ENCODE data around the gene DOCK3. TPM values are rescaled to one million over a fixed set of nuclear protein-coding genes. Genes with fewer than 3 reads are reported as not detected.

The DOCK3 gene
- total RNA-seq, 2 donors from 2014 or later = 7.7 to 8.5 TPM

DNA sequence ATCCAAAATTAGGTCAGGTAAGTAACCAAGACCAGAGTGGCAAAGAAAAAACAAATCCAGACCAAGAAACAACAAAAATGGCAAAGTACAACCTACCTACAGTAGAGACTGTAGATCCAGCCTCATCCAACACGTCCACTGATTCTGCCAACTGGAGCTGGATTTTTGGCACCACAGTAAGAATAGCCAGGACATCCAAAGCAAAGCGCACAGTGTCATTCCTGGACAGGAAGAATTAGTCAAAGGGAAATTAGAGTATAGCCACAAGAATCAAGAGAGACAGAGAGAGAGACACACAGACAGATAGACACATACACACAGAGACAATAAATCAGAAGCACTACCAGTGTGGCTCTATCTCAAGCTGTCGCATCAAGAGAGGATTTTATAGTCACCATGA is 747.5 kb downstream of the DOCK3 start:
- H3K4me3 Mint-ChIP-seq = no peak overlapping the region
- H3K36me3 Mint-ChIP-seq (ENCODE audit: low read depth) = peaks cover 39% of the 10 kb centered on the region

DNA sequence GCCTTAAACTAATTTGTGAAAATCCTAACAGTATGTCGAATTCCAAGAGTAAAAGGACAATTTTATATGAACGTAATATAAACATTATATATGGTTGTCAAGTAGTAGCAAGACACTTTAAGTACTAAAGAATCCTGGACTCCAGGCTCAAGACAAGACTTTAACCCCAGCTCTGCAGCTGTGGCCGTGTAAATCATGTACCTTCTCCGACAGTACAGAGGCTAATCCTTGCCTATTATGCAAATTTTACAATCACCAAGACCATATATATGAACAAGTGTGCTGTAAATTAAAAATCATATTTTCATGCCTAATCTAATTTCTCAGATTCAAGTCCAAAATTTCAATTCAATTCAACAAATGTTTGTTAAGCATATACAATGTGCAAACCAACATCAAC is 752.2 kb downstream of the DOCK3 start:
- Histone ChIP-seq H3K27ac (ENCODE audit: low read depth, low read length) (no peak overlapping the region), H3K36me3 (ENCODE audit: control insufficient read depth, insufficient read depth, low read length) (peaks cover 47% of the 10 kb centered on the region), H3K27me3 (ENCODE audit: control insufficient read depth, insufficient read depth, low read length, poor library complexity, severe bottlenecking) (no peaks in the 10 kb centered on the region), H3K9ac (ENCODE audit: extremely low read depth, low read length, poor library complexity, severe bottlenecking) (no peak overlapping the region), H3K9me3 (ENCODE audit: control insufficient read depth, low read length) (no peaks in the 10 kb centered on the region), H3K4me1 (ENCODE audit: control insufficient read depth, insufficient read depth, low read length) (no peaks in the 10 kb centered on the region), H3K4me3 (ENCODE audit: low read length) (no peak overlapping the region)
- Mint-ChIP-seq H3K9me3 (no peaks in the 10 kb centered on the region), H3K27me3 (ENCODE audit: insufficient read depth) (no peaks in the 10 kb centered on the region), H3K36me3 (ENCODE audit: low read depth) (peaks cover 42% of the 10 kb centered on the region), H3K4me1 (no peaks in the 10 kb centered on the region), H3K4me3 (no peak overlapping the region), H3K27ac (no peak overlapping the region)
- WGBS, 2 experiments (ENCODE audit: insufficient coverage in 1 of 2, insufficient read length in 1 of 2) = 98% methylated on average over 3 of the region's 4 CpGs; no CpG with 5 or more reads in 1 of the 2 experiments
- no peak for DNase-seq
- TF ChIP-seq, protein P1, sequence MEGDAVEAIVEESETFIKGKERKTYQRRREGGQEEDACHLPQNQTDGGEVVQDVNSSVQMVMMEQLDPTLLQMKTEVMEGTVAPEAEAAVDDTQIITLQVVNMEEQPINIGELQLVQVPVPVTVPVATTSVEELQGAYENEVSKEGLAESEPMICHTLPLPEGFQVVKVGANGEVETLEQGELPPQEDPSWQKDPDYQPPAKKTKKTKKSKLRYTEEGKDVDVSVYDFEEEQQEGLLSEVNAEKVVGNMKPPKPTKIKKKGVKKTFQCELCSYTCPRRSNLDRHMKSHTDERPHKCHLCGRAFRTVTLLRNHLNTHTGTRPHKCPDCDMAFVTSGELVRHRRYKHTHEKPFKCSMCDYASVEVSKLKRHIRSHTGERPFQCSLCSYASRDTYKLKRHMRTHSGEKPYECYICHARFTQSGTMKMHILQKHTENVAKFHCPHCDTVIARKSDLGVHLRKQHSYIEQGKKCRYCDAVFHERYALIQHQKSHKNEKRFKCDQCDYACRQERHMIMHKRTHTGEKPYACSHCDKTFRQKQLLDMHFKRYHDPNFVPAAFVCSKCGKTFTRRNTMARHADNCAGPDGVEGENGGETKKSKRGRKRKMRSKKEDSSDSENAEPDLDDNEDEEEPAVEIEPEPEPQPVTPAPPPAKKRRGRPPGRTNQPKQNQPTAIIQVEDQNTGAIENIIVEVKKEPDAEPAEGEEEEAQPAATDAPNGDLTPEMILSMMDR (conservative IDR thresholded peaks at IDR 0.05) = no peak

More for the DNA sequence above, 747.5 kb downstream of the DOCK3 start:
- Mint-ChIP-seq H3K27me3 (ENCODE audit: insufficient read depth) (no peaks in the 10 kb centered on the region), H3K4me1 (no peaks in the 10 kb centered on the region), H3K9me3 (no peaks in the 10 kb centered on the region), H3K27ac (no peak overlapping the region)
- H3K36me3 ChIP-seq (ENCODE audit: control insufficient read depth, insufficient read depth, low read length) = peaks cover 50% of the 10 kb centered on the region
- no peaks in the 10 kb centered on the region for H3K27me3 ChIP-seq (ENCODE audit: control insufficient read depth, insufficient read depth, low read length, poor library complexity, severe bottlenecking)
- H3K9me3 ChIP-seq (ENCODE audit: control insufficient read depth, low read length) = no peaks in the 10 kb centered on the region
- TF ChIP-seq, protein P1 (conservative IDR thresholded peaks at IDR 0.05) = no peak
- no peak overlapping the region for H3K4me3 ChIP-seq (ENCODE audit: low read length)
- WGBS, 2 experiments (ENCODE audit: insufficient coverage in 1 of 2, insufficient read length in 1 of 2) = 90% methylated on average over 3 of the region's 3 CpGs; no CpG with 5 or more reads in 1 of the 2 experiments
- H3K27ac ChIP-seq (ENCODE audit: low read depth, low read length) = no peak overlapping the region
- no peak for DNase-seq
- H3K4me1 ChIP-seq (ENCODE audit: control insufficient read depth, insufficient read depth, low read length) = no peaks in the 10 kb centered on the region
- H3K9ac ChIP-seq (ENCODE audit: extremely low read depth, low read length, poor library complexity, severe bottlenecking) = no peak overlapping the region

DNA sequence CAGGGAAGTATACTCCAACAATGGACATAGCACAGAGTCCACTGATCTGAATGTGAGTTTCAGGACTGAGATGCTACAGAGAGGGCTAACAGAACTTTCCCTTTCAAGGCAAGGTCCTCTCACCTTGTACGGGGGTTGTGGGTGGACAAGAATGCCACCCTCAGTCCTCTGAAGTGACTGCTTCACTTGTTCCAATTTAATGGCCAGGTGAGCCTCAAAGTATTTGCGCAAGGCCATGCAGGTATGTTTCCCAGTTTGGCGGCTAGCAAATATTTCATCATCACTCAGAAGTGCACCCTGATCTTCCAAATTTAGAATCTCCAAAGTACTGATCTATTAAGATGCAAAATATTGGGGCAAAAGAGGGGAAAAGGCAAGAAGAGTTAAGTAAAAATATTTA is 754.4 kb downstream of the DOCK3 start:
- Mint-ChIP-seq H3K27ac (no peak overlapping the region), H3K4me3 (no peak overlapping the region), H3K9me3 (no peaks in the 10 kb centered on the region), H3K36me3 (ENCODE audit: low read depth) (peaks cover 50% of the 10 kb centered on the region), H3K4me1 (no peaks in the 10 kb centered on the region), H3K27me3 (ENCODE audit: insufficient read depth) (no peaks in the 10 kb centered on the region)
- no peak for DNase-seq
- H3K36me3 ChIP-seq (ENCODE audit: control insufficient read depth, insufficient read depth, low read length) = peaks cover 60% of the 10 kb centered on the region
- H3K4me1 ChIP-seq (ENCODE audit: control insufficient read depth, insufficient read depth, low read length) = no peaks in the 10 kb centered on the region
- WGBS, 2 experiments (ENCODE audit: insufficient coverage in 1 of 2, insufficient read length in 1 of 2) = 88 to 93% methylated on average over 1 to 3 of the region's 3 CpGs
- no peaks in the 10 kb centered on the region for H3K27me3 ChIP-seq (ENCODE audit: control insufficient read depth, insufficient read depth, low read length, poor library complexity, severe bottlenecking)
- H3K9me3 ChIP-seq (ENCODE audit: control insufficient read depth, low read length) = no peaks in the 10 kb centered on the region
- TF ChIP-seq, protein P1 (conservative IDR thresholded peaks at IDR 0.05) = no peak
- no peak overlapping the region for H3K27ac ChIP-seq (ENCODE audit: low read depth, low read length)
- H3K9ac ChIP-seq (ENCODE audit: extremely low read depth, low read length, poor library complexity, severe bottlenecking) = no peak overlapping the region
- no peak overlapping the region for H3K4me3 ChIP-seq (ENCODE audit: low read length)

Small RNA genes within 50 kb of the gene (microRNA-seq; reads per million reads assigned to microRNA genes)
- gene MIR4787 (ENCODE audit: borderline microRNAs expressed) = 3.7 reads per million, percentile 24 among the genes with 10 or more reads in this experiment

Other genes with a start within 250 kb of the DOCK3 start
- gene CACNA2D2, start 171.3 kb upstream of the DOCK3 start, total RNA-seq = 10 to 100 TPM; 17.6 to 20.7 TPM
- gene C3orf18, start 107.2 kb upstream of the DOCK3 start, total RNA-seq = 10 to 100 TPM; 14.4 to 16.9 TPM
- gene HEMK1, start 105.4 kb upstream of the DOCK3 start, total RNA-seq = 10 to 100 TPM; 24.1 to 25.8 TPM
- 1 to 10 TPM; 1.2 to 2.0 TPM for gene CISH, start 63.2 kb upstream of the DOCK3 start, total RNA-seq
- 10 to 100 TPM; 37.2 to 39.7 TPM for gene MAPKAPK3, start 57.8 kb upstream of the DOCK3 start, total RNA-seq